Stimulated activated naive CD8-positive, alpha-beta T cell treated with anti-CD3 and anti-CD28 coated beads, Interleukin-15, amount 100 ng/mL, for 72 hours (primary cell): ENCODE data around the gene ZNF333.
"Not testable (repeated sequence)": the region's sequence is repeated elsewhere in the genome, so short reads cannot be mapped to it uniquely, and the experiment has no call there.

Experiments used
- ATAC-seq: fragments of 150-1000 bp; cut with Tn5 transposase; 2 replicates; pipeline ENCODE4 v1.10.0; 2021; ENCODE audit warnings: mild to moderate bottlenecking, moderate library complexity
- DNase-seq, 2 donors: peaks; one replicate each; pipeline ENCODE4 v3.0.0; 2021 to 2022
- H3K27ac Mint-ChIP-seq, 2 donors: one replicate each; pipeline ENCODE4 v1.8.0; 2022; ENCODE audit warnings: mild to moderate bottlenecking in 2 of 2, mixed read lengths in 2 of 2, moderate library complexity in 2 of 2
- H3K27me3 Mint-ChIP-seq: one replicate; pipeline ENCODE4 v1.8.0; 2022; ENCODE audit warnings: mixed read lengths
- H3K4me1 Mint-ChIP-seq: one replicate; pipeline ENCODE4 v1.8.0; 2022; ENCODE audit warnings: mild to moderate bottlenecking, mixed read lengths
- H3K4me3 Mint-ChIP-seq, 2 donors: one replicate each; pipeline ENCODE4 v1.8.0; 2022; ENCODE audit warnings: mild to moderate bottlenecking in 2 of 2, mixed read lengths in 2 of 2, moderate library complexity in 1 of 2
- H3K9me3 Mint-ChIP-seq, 2 donors: one replicate each; pipeline ENCODE4 v1.8.0; 2022; ENCODE audit warnings: mixed read lengths in 2 of 2

The ZNF333 gene

GRCh38 chr19:14770944-14771839, 81.3 kb downstream of the ZNF333 start:
- Mint-ChIP-seq H3K27me3 (peaks cover 29% of the 10 kb centered on the region), H3K4me1 (peaks cover 10% of the 10 kb centered on the region), H3K27ac (no peak overlapping the region), H3K9me3 (no peaks in the 10 kb centered on the region), H3K4me3 (no peak overlapping the region)
- DNase-seq (no peak), ATAC-seq (no peak)

- Mint-ChIP-seq H3K4me1 (peaks cover 21% of the 10 kb centered on the region), H3K27me3 (peaks cover 41% of the 10 kb centered on the region), H3K27ac (no peak overlapping the region), H3K4me3 (no peak overlapping the region), H3K9me3 (no peaks in the 10 kb centered on the region)
- ATAC-seq (no peak), DNase-seq (no peak)
Measured at GRCh38 chr19:14772467-14772866, 82.6 kb downstream of the ZNF333 start.

- DNase-seq (no peak), ATAC-seq (no peak)
- H3K9me3 Mint-ChIP-seq, result no peaks in the 10 kb centered on the region
- no peak overlapping the region for H3K4me3 Mint-ChIP-seq
- H3K4me1 Mint-ChIP-seq, result peaks cover 21% of the 10 kb centered on the region
- peaks cover 46% of the 10 kb centered on the region for H3K27me3 Mint-ChIP-seq
- H3K27ac Mint-ChIP-seq, result no peak overlapping the region
Measured at GRCh38 chr19:14772995-14773394, 83.1 kb downstream of the ZNF333 start.

GRCh38 chr19:14773722-14774121, 83.9 kb downstream of the ZNF333 start:
- H3K27ac Mint-ChIP-seq, ATAC-seq, H3K4me3 Mint-ChIP-seq, H3K9me3 Mint-ChIP-seq, DNase-seq: not testable (repeated sequence)
- Mint-ChIP-seq H3K4me1 (peaks cover 21% of the 10 kb centered on the region), H3K27me3 (peaks cover 53% of the 10 kb centered on the region)

GRCh38 chr19:14774373-14774772, 84.5 kb downstream of the ZNF333 start:
- Mint-ChIP-seq H3K4me1 (peaks cover 21% of the 10 kb centered on the region), H3K4me3 (no peak overlapping the region), H3K9me3 (no peaks in the 10 kb centered on the region), H3K27me3 (peaks cover 60% of the 10 kb centered on the region), H3K27ac (no peak overlapping the region)
- no peak for ATAC-seq
- DNase-seq, result no peak

- H3K27ac Mint-ChIP-seq, result not testable (repeated sequence)
- H3K4me3 Mint-ChIP-seq, result peak overlapping the region in 1 of 2 donors; percentile 72
Measured at GRCh38 chr19:14775326-14775725, 85.5 kb downstream of the ZNF333 start.

GRCh38 chr19:14775869-14776586, 86.2 kb downstream of the ZNF333 start:
- Mint-ChIP-seq H3K4me1 (peaks cover 21% of the 10 kb centered on the region), H3K4me3 (peak overlapping the region; percentile 57 to 72), H3K9me3 (no peaks in the 10 kb centered on the region), H3K27me3 (peaks cover 69% of the 10 kb centered on the region), H3K27ac (peak overlapping the region; percentile 6 to 82)
- no peak for ATAC-seq
- DNase-seq, result no peak

More at GRCh38 chr19:14775326-14775725, 85.5 kb downstream of the ZNF333 start:
- ATAC-seq, DNase-seq, H3K9me3 Mint-ChIP-seq: not testable (repeated sequence)
- H3K4me1 Mint-ChIP-seq, result peaks cover 21% of the 10 kb centered on the region
- H3K27me3 Mint-ChIP-seq, result peaks cover 63% of the 10 kb centered on the region

- Mint-ChIP-seq H3K4me1 (peaks cover 21% of the 10 kb centered on the region), H3K27me3 (peaks cover 69% of the 10 kb centered on the region)
- not testable (repeated sequence) for DNase-seq, H3K9me3 Mint-ChIP-seq, ATAC-seq, H3K4me3 Mint-ChIP-seq, H3K27ac Mint-ChIP-seq
Measured at GRCh38 chr19:14777645-14778044, 87.8 kb downstream of the ZNF333 start.

- H3K9me3 Mint-ChIP-seq, H3K4me3 Mint-ChIP-seq, H3K27ac Mint-ChIP-seq, DNase-seq, ATAC-seq: not testable (repeated sequence)
- Mint-ChIP-seq H3K27me3 (peaks cover 71% of the 10 kb centered on the region), H3K4me1 (peaks cover 21% of the 10 kb centered on the region)
Measured at GRCh38 chr19:14778110-14778845, 88.4 kb downstream of the ZNF333 start, which contains the start of gene ADGRE2. TSS of gene ADGRE2 (minus strand) at chr19:14778560. CDS start at chr19:14776756, 1,804 bp downstream.

GRCh38 chr19:14779151-14779550, 89.3 kb downstream of the ZNF333 start:
- DNase-seq, result no peak
- Mint-ChIP-seq H3K9me3 (no peaks in the 10 kb centered on the region), H3K4me1 (peaks cover 21% of the 10 kb centered on the region), H3K4me3 (no peak overlapping the region), H3K27ac (no peak overlapping the region), H3K27me3 (peaks cover 65% of the 10 kb centered on the region)
- ATAC-seq, result no peak

GRCh38 chr19:14780622-14781225, 90.9 kb downstream of the ZNF333 start:
- Mint-ChIP-seq H3K4me1 (peaks cover 29% of the 10 kb centered on the region), H3K27me3 (peaks cover 71% of the 10 kb centered on the region)
- not testable (repeated sequence) for H3K27ac Mint-ChIP-seq

GRCh38 chr19:14781713-14782536, 92.1 kb downstream of the ZNF333 start:
- H3K27ac Mint-ChIP-seq, H3K9me3 Mint-ChIP-seq, H3K4me3 Mint-ChIP-seq, ATAC-seq, DNase-seq: not testable (repeated sequence)
- Mint-ChIP-seq H3K27me3 (peaks cover 69% of the 10 kb centered on the region), H3K4me1 (peaks cover 28% of the 10 kb centered on the region)

More at GRCh38 chr19:14780622-14781225, 90.9 kb downstream of the ZNF333 start:
- H3K9me3 Mint-ChIP-seq, H3K4me3 Mint-ChIP-seq, DNase-seq, ATAC-seq: not testable (repeated sequence)

- no peak for DNase-seq
- Mint-ChIP-seq H3K4me1 (peaks cover 28% of the 10 kb centered on the region), H3K9me3 (no peaks in the 10 kb centered on the region), H3K27me3 (peaks cover 60% of the 10 kb centered on the region), H3K27ac (peak overlapping the region in 1 of 2 donors; percentile 59), H3K4me3 (no peak overlapping the region)
- ATAC-seq, result no peak
Measured at GRCh38 chr19:14782626-14783409, 93.0 kb downstream of the ZNF333 start.
